GM21717 (cell line): ENCODE measurements around the gene PTPRT.

ENCODE experiments used
- ATAC-seq: cut with Tn5 transposase; IDR thresholded peaks from one replicate; pipeline ENCODE4 v1.9.1; 2021; ENCODE audit warnings: mild to moderate bottlenecking, moderate library complexity; ENCODE audit not compliant: unreplicated experiment

Gene PTPRT

GRCh38 chr20:42161228-42161829 is 1028.4 kb downstream of the PTPRT start:
- ATAC-seq, result no peak

- no peak for ATAC-seq
These were observed 1029.9 kb downstream of the PTPRT start for GRCh38 chr20:42159808-42160207.

GRCh38 chr20:42158272-42158671 is 1031.4 kb downstream of the PTPRT start:
- no peak for ATAC-seq

- ATAC-seq, result no peak
These were observed 1034.1 kb downstream of the PTPRT start for GRCh38 chr20:42155586-42155985.

- ATAC-seq, result no peak
These were observed 1037.1 kb downstream of the PTPRT start for GRCh38 chr20:42152575-42152974.

- no peak for ATAC-seq
These were observed 1039.5 kb downstream of the PTPRT start for GRCh38 chr20:42150230-42150629.

GRCh38 chr20:42138729-42139128 is 1051.0 kb downstream of the PTPRT start:
- no peak for ATAC-seq

GRCh38 chr20:42134265-42135098 is 1055.2 kb downstream of the PTPRT start:
- ATAC-seq, result no peak

GRCh38 chr20:42130810-42131596 is 1058.7 kb downstream of the PTPRT start:
- no peak for ATAC-seq

GRCh38 chr20:42125426-42125825 is 1064.3 kb downstream of the PTPRT start:
- no peak for ATAC-seq

- ATAC-seq, result no peak
These were observed 1065.7 kb downstream of the PTPRT start for GRCh38 chr20:42123981-42124473.

GRCh38 chr20:42118409-42119125 is 1071.1 kb downstream of the PTPRT start:
- no peak for ATAC-seq

GRCh38 chr20:42118001-42118400 is 1071.7 kb downstream of the PTPRT start:
- ATAC-seq, result no peak

- no peak for ATAC-seq
These were observed 1076.5 kb downstream of the PTPRT start for GRCh38 chr20:42113236-42113635.

GRCh38 chr20:42112161-42112560 is 1077.5 kb downstream of the PTPRT start:
- no peak for ATAC-seq

GRCh38 chr20:42111349-42111748 is 1078.4 kb downstream of the PTPRT start:
- ATAC-seq, result no peak

- no peak for ATAC-seq
These were observed 1079.4 kb downstream of the PTPRT start for GRCh38 chr20:42110301-42110700.

GRCh38 chr20:42102000-42102399 is 1087.7 kb downstream of the PTPRT start:
- no peak for ATAC-seq

- no peak for ATAC-seq
These were observed 1089.5 kb downstream of the PTPRT start for GRCh38 chr20:42100137-42100704.

- no peak for ATAC-seq
These were observed 1090.6 kb downstream of the PTPRT start for GRCh38 chr20:42099101-42099500.
